Endothelial cell of umbilical vein (primary cell): ENCODE data around the gene SFT2D1. TPM values are rescaled to one million over a fixed set of nuclear protein-coding genes. Genes with fewer than 3 reads are reported as not detected.

Source experiments
- BruUV-seq: library from RNA; stranded (reverse); fragments of 400-500 nt; replicated peaks from 2 replicates; lab custom pipeline; 2021; lab: Mats Ljungman, UMichigan
- CTCF ChIA-PET: fragments of 300-600, 350-600 bp; sonication (Branson Sonifier 250); formaldehyde crosslinking; loops from one replicate; lab custom pipeline; 2021; ENCODE audit warnings: antibody characterized with exemption, inconsistent platforms; lab: Charles Lee
- POLR2A ChIA-PET: fragments of 300-600, 350-600 bp; sonication (Branson Sonifier 250); formaldehyde crosslinking; loops from one replicate; lab custom pipeline; 2021; ENCODE audit warnings: antibody characterized with exemption, inconsistent platforms; lab: Charles Lee
- DNase-seq: peaks from one replicate; pipeline ENCODE4 v3.0.0-alpha.2; 2011; ENCODE audit warnings: low read depth, low spot score
- FAIRE-seq: peaks from 2 replicates; lab custom pipeline; 2011; peaks lifted over from hg19 to GRCh38; lab: Jason Lieb, UNC
- H2AFZ ChIP-seq: 2 replicates; pipeline ENCODE4 v1.6.0; 2012; ENCODE audit warnings: low read depth, low read length, control low read depth, inconsistent platforms
- H3K27ac ChIP-seq: 2 replicates; pipeline ENCODE4 v1.5.1; 2011; ENCODE audit warnings: low read depth, mild to moderate bottlenecking, control low read depth, low read length, moderate library complexity; ENCODE audit not compliant: insufficient read depth
- H3K27me3 ChIP-seq, 2 experiments: 2 replicates each; pipeline versions ENCODE4 v1.6.0 to v1.6.1; 2011; ENCODE audit warnings: low read length in 2 of 2, mixed read lengths in 1 of 2; ENCODE audit not compliant: control insufficient read depth in 2 of 2, insufficient read depth in 2 of 2
- H3K36me3 ChIP-seq, 2 experiments: 2 replicates in 1 of 2; 3 replicates in 1 of 2; pipeline ENCODE4 v1.5.1; 2011; ENCODE audit warnings: low read length in 2 of 2, mild to moderate bottlenecking in 1 of 2, moderate library complexity in 1 of 2; ENCODE audit not compliant: control insufficient read depth in 2 of 2, insufficient read depth in 2 of 2; ENCODE audit errors: extremely low read depth in 1 of 2
- H3K4me1 ChIP-seq: 3 replicates; pipeline ENCODE4 v1.5.1; 2011; ENCODE audit warnings: mild to moderate bottlenecking, low read length; ENCODE audit not compliant: control insufficient read depth, insufficient read depth; ENCODE audit errors: extremely low read depth
- H3K4me2 ChIP-seq: 2 replicates; pipeline ENCODE4 v1.6.1; 2011; ENCODE audit warnings: low read length, control low read depth, mixed read lengths; ENCODE audit not compliant: insufficient read depth
- H3K4me3 ChIP-seq, 3 experiments: fragments of 200-600 bp in 1 of 3; sonication (generic), shearing (Covaris generic) in 1 of 3; replicated peaks in 1 of 3; 2 replicates each; pipeline ENCODE4 v1.5.1; 2011 to 2016; ENCODE audit warnings: control low read depth in 3 of 3, low read length in 3 of 3, mild to moderate bottlenecking in 2 of 3, inconsistent platforms in 1 of 3, low read depth in 1 of 3, moderate library complexity in 1 of 3; ENCODE audit not compliant: insufficient read depth in 1 of 3
- H3K79me2 ChIP-seq: 2 replicates; pipeline ENCODE4 v1.6.0; 2012; ENCODE audit warnings: low read length, inconsistent platforms; ENCODE audit not compliant: control insufficient read depth, insufficient read depth
- H3K9ac ChIP-seq: replicated peaks from 2 replicates; pipeline ENCODE3; 2011; ENCODE audit warnings: low read length, control low read depth; ENCODE audit not compliant: insufficient read depth; ENCODE audit errors: extremely low read depth
- H3K9me1 ChIP-seq: replicated peaks from 3 replicates; pipeline ENCODE4 v1.6.0; 2011; ENCODE audit warnings: mild to moderate bottlenecking, low read length; ENCODE audit not compliant: control insufficient read depth, insufficient read depth; ENCODE audit errors: extremely low read depth
- H3K9me3 ChIP-seq: replicated peaks from 2 replicates; pipeline ENCODE4 v1.5.1; 2012; ENCODE audit warnings: low read length, inconsistent platforms; ENCODE audit not compliant: control insufficient read depth, insufficient read depth
- H4K20me1 ChIP-seq: replicated peaks from 2 replicates; pipeline ENCODE3; 2011; ENCODE audit warnings: mild to moderate bottlenecking, low read length; ENCODE audit not compliant: control insufficient read depth, insufficient read depth; ENCODE audit errors: extremely low read depth
- FOS ChIP-seq: IDR thresholded peaks from 2 replicates; pipeline ENCODE4 v1.6.1; 2011; ENCODE audit warnings: mild to moderate bottlenecking, low read length, moderate library complexity, borderline replicate concordance; ENCODE audit not compliant: insufficient read depth
- GATA2 ChIP-seq: IDR thresholded peaks from 2 replicates; pipeline ENCODE4 v1.7.0; 2011; ENCODE audit warnings: low read depth, mild to moderate bottlenecking, moderate library complexity, mixed read lengths, low read length; ENCODE audit not compliant: insufficient read length, insufficient read depth
- JUN ChIP-seq: IDR thresholded peaks from 2 replicates; pipeline ENCODE4 v1.6.1; 2011; ENCODE audit warnings: borderline replicate concordance, low read depth; ENCODE audit not compliant: insufficient read length, insufficient read depth
- MYC ChIP-seq: IDR thresholded peaks from one replicate; pipeline ENCODE4 v1.6.1; 2011; ENCODE audit warnings: mild to moderate bottlenecking, low read depth, low read length
- POLR2A ChIP-seq: IDR thresholded peaks from 2 replicates; pipeline ENCODE4 v1.6.1; 2012; ENCODE audit warnings: low read depth, mild to moderate bottlenecking, control low read depth, low read length
- POLR2AphosphoS5 ChIP-seq: IDR thresholded peaks from 2 replicates; pipeline ENCODE4 v1.6.1; 2012; ENCODE audit warnings: low read depth, mild to moderate bottlenecking, control low read depth, low read length, moderate library complexity; ENCODE audit not compliant: insufficient read depth
- dilution Hi-C: fragments of 300-500 bp; cut with MboI; formaldehyde crosslinking; loops from one replicate; pipeline ENCODE4 v1.15.0; 2019; ENCODE audit warnings: low sequenced_read_pairs; ENCODE audit not compliant: extremely low pct_ligation_motif_present
- intact Hi-C: fragments of 100-400 bp; cut with micrococcal nuclease; formaldehyde crosslinking; loops from one replicate; pipeline ENCODE4 v1.10.0; 2022
- polyA plus RNA-seq, 4 experiments: library from polyadenylated mRNA; depleted of rRNA in 3 of 4; stranded (reverse) in 3 of 4; unstranded in 1 of 4; fragments of >200 nt; gene quantifications; 2 replicates each; pipeline versions ENCODE4 v1.2.1 to v1.2.3, GENCODE V29; 2011 to 2012; ENCODE audit warnings: missing spikeins in 1 of 4
- total RNA-seq: library from RNA; stranded (reverse); gene quantifications from 2 replicates; pipeline ENCODE4 v1.2.3, GENCODE V29; 2021
- TF ChIP-seq, protein P1 (sequence below), 2 donors: IDR thresholded peaks; 1 replicate in 1 of 2; 2 replicates in 1 of 2; pipeline ENCODE4 v1.5.1; 2011; ENCODE audit warnings: low read length in 2 of 2, mild to moderate bottlenecking in 2 of 2, moderate library complexity in 2 of 2, control low read depth in 1 of 2, inconsistent platforms in 1 of 2, low read depth in 1 of 2; ENCODE audit not compliant: insufficient read depth in 1 of 2; ENCODE audit errors: extremely low read depth in 1 of 2
- TF ChIP-seq, protein P2 (sequence below): IDR thresholded peaks from 2 replicates; pipeline ENCODE4 v1.6.1; 2011; ENCODE audit not compliant: insufficient read depth, insufficient read length

Gene SFT2D1
- total and polyA plus RNA-seq, 2 donors (not counting 3 experiments of a cell fraction or from before 2014, with no cell fraction given): 22.9 to 30.6 TPM

DNA sequence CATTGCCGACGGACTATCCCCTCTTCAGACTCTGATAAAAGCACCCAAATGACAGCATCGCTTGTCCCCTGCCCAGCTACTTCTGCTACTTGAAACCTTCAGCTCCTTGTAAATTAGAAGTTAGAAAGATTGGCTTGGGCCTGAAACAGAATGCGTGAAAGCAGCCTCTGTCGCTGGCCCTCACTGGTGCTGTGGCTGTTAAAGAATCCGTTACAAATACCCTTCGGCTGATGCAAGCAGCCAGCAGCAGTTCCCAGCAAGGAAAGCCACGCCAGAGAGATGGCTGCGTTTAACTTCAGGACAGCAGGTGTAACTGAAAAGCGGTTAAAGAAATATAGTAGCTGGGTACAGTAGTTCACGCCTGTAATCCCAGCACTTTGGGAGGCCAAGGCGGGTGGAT is 31.7 kb downstream of the SFT2D1 start:
- no peaks in the 10 kb centered on the region for H3K79me2 ChIP-seq

More for the DNA sequence above, 31.7 kb downstream of the SFT2D1 start:
- Histone ChIP-seq H3K9me1 (no peaks in the 10 kb centered on the region), H2AFZ (no peak overlapping the region), H3K4me3 (no peak overlapping the region), H3K27me3 (peaks cover 35 to 50% of the 10 kb centered on the region in 2 experiments), H4K20me1 (no peaks in the 10 kb centered on the region), H3K36me3 (no peaks in the 10 kb centered on the region), H3K9ac (no peak overlapping the region), H3K27ac (no peak overlapping the region), H3K4me2 (no peak overlapping the region), H3K4me1 (peaks cover 3% of the 10 kb centered on the region), H3K9me3 (no peaks in the 10 kb centered on the region)
- intact Hi-C loops: no loop called here
- dilution Hi-C loops: no loop called here
- FAIRE-seq (no peak), DNase-seq (no peak)
- no TSS peak for BruUV-seq
- POLR2A ChIA-PET: interaction anchor here (0.6 kb wide), 1 partner anchor 12 kb away, joined by 4 read pairs; no protein-coding TSS in a partner anchor
- CTCF ChIA-PET: interaction anchor here (0.9 to 10.3 kb wide), 6 partner anchors 12 to 89 kb away, joined by 3 to 158 read pairs (median 4); no protein-coding TSS in a partner anchor
- TF ChIP-seq MYC: no peak
- TF ChIP-seq FOS: no peak
- TF ChIP-seq POLR2A: no peak
- TF ChIP-seq, protein P1, sequence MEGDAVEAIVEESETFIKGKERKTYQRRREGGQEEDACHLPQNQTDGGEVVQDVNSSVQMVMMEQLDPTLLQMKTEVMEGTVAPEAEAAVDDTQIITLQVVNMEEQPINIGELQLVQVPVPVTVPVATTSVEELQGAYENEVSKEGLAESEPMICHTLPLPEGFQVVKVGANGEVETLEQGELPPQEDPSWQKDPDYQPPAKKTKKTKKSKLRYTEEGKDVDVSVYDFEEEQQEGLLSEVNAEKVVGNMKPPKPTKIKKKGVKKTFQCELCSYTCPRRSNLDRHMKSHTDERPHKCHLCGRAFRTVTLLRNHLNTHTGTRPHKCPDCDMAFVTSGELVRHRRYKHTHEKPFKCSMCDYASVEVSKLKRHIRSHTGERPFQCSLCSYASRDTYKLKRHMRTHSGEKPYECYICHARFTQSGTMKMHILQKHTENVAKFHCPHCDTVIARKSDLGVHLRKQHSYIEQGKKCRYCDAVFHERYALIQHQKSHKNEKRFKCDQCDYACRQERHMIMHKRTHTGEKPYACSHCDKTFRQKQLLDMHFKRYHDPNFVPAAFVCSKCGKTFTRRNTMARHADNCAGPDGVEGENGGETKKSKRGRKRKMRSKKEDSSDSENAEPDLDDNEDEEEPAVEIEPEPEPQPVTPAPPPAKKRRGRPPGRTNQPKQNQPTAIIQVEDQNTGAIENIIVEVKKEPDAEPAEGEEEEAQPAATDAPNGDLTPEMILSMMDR (IDR thresholded peaks at IDR 0.05; ENCODE audit: extremely low read depth in 1 of 2, insufficient read depth in 1 of 2, low read depth in 1 of 2, low read length in 2 of 2): no peak
- no peak for TF ChIP-seq GATA2
- no peak for TF ChIP-seq JUN
- TF ChIP-seq POLR2AphosphoS5: no peak
- TF ChIP-seq, protein P2, sequence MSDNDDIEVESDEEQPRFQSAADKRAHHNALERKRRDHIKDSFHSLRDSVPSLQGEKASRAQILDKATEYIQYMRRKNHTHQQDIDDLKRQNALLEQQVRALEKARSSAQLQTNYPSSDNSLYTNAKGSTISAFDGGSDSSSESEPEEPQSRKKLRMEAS: no peak
